Measurements from ENCODE around the gene ZNF219. TPM values are rescaled to one million over a fixed set of nuclear protein-coding genes. Genes with fewer than 3 reads are reported as not detected.

Gene ZNF219
- total and polyA plus RNA-seq, 2 of the 13 experiments (the other 11 are each of a cell fraction or from before 2014, with no cell fraction given), result 34.5 to 36.6 TPM

- TF ChIP-seq PAXIP1 (CRISPR knock-in tag; conservative IDR thresholded peaks at IDR 0.05), result no peak
- peak; percentile 75; the same call in 1 of the 2 replicates for TF ChIP-seq ZNF775 (CRISPR knock-in tag; IDR thresholded peaks at IDR 0.05; ENCODE audit: borderline replicate concordance)
- no peak for TF ChIP-seq HINFP (CRISPR knock-in tag; IDR thresholded peaks at IDR 0.05; ENCODE audit: low read depth)
- no peak for TF ChIP-seq ASH2L (IDR thresholded peaks at IDR 0.05; ENCODE audit: insufficient read length, low read depth, low read length)
- TF ChIP-seq PLRG1 (conservative IDR thresholded peaks at IDR 0.05), result no peak
- no peak for TF ChIP-seq ZNF264 (CRISPR knock-in tag; IDR thresholded peaks at IDR 0.05)
- peak; percentile 80; the same call in 1 of the 2 replicates for TF ChIP-seq ZNF317 (CRISPR knock-in tag; IDR thresholded peaks at IDR 0.05)
- no peak for TF ChIP-seq ONECUT2 (CRISPR knock-in tag; IDR thresholded peaks at IDR 0.05)
- TF ChIP-seq, protein P1, sequence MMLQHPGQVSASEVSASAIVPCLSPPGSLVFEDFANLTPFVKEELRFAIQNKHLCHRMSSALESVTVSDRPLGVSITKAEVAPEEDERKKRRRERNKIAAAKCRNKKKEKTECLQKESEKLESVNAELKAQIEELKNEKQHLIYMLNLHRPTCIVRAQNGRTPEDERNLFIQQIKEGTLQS (CRISPR knock-in tag; IDR thresholded peaks at IDR 0.05), result no peak
- peak in 1 of 2 experiments; percentile 86; a peak in 3 of 4 replicates for TF ChIP-seq HMGXB4 (CRISPR knock-in tag; IDR thresholded peaks at IDR 0.05; ENCODE audit: borderline replicate concordance in 1 of 2, low read depth in 1 of 2)
- no peak for TF ChIP-seq ZNF761 (CRISPR knock-in tag; conservative IDR thresholded peaks at IDR 0.05)
- no peak for TF ChIP-seq MAZ (IDR thresholded peaks at IDR 0.05; ENCODE audit: borderline replicate concordance, low read depth, low read length)
- TF ChIP-seq MAZ (CRISPR knock-in tag; IDR thresholded peaks at IDR 0.05; ENCODE audit: low read depth), result no peak
- no peak for TF ChIP-seq ZNF367 (CRISPR knock-in tag; IDR thresholded peaks at IDR 0.05; ENCODE audit: borderline replicate concordance)
- TF ChIP-seq CEBPZ (IDR thresholded peaks at IDR 0.05; ENCODE audit: low read length), result no peak
- no peak for TF ChIP-seq ZNF841 (CRISPR knock-in tag; IDR thresholded peaks at IDR 0.05; ENCODE audit: borderline replicate concordance)
- no peak for TF ChIP-seq ZBTB21 (CRISPR knock-in tag; IDR thresholded peaks at IDR 0.05)
- TF ChIP-seq KAT2B (IDR thresholded peaks at IDR 0.05; ENCODE audit: borderline replicate concordance, low read depth, low read length), result no peak
Measured at GRCh38 chr14:21104448-21105060, 6.1 kb upstream of the ZNF219 start (continued).

Measured in HepG2 (cell line).